H1 (cell line): Measurements from ENCODE around the gene KLHDC8A. TPM values are rescaled to one million over a fixed set of nuclear protein-coding genes. Genes with fewer than 3 reads are reported as not detected.

ENCODE experiments used
- JUN ChIP-seq: IDR thresholded peaks from 2 replicates; pipeline ENCODE4 v1.6.1; 2011; ENCODE audit warnings: low read depth, mild to moderate bottlenecking, improper control_type of control experiment, low read length
- SRF ChIP-seq: IDR thresholded peaks from 2 replicates; pipeline ENCODE4 v1.6.1; 2011; ENCODE audit warnings: mild to moderate bottlenecking, low read depth, low read length, moderate library complexity
- TCF12 ChIP-seq: IDR thresholded peaks from 2 replicates; pipeline ENCODE4 v1.6.1; 2011; ENCODE audit warnings: low read depth, mild to moderate bottlenecking, low read length
- polyA plus RNA-seq, 7 experiments: library from polyadenylated mRNA; depleted of rRNA in 3 of 7; stranded (reverse) in 5 of 7; unstranded in 2 of 7; fragments of >200 nt in 5 of 7; fragments of 200-250 nt in 2 of 7; gene quantifications; 1 replicate in 5 of 7; 2 replicates in 1 of 7; 4 replicates in 1 of 7; pipeline versions ENCODE4 v1.2.1 to v1.2.3, GENCODE V29; 2011 to 2013; ENCODE audit warnings: missing spikeins in 2 of 7, mixed read lengths in 2 of 7
- total RNA-seq: library from RNA; stranded (reverse); fragmentation: NEBNext Ultra II Directional; extraction: Animal tissue kit (Norgen Biotek cat#: 25700); gene quantifications from 2 replicates; pipeline ENCODE4 v1.2.1, GENCODE V29; 2021

KLHDC8A gene
- total and polyA plus RNA-seq, 2 of the 8 experiments (the other 6 are each of a cell fraction or from before 2014, with no cell fraction given): 1.9 to 3.4 TPM

DNA sequence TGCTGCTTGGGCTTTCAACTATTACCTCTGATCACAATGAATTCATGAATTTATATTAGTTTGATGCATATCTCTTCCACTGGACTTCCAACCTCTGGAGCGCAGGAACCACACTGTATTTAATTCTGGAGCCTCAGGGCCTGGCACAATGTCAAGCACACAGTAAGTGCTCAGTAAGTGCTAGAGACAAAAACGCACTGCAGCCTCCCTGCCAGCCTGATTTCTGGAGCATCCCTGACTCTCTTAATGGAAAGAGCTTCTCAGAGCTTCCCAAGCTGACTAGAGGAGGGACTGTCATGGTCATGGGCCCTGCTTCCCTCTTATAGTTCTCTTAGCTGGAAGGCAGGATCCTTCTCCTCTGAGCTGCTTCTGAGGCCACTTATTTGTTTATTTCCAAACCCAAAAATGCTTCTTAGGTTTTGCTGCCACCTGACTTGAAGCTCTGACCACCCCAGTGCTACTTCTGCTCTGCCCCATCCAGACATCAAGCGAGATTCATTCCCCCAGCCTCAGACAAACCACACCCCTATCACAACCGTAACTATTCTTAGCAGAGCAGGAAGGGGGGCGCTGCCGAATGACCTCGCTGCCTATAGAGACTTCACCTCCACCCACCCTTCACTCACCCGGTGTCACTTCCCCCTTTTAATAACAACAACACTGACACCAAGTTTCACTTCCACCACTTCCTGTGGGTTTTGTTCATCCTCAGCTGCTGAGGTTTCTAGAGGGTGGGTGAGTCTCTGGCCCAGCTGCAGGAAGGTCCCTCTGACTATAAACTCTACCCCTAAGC lies 68.8 kb downstream of the KLHDC8A start (continued):
- no peak for TF ChIP-seq TCF12
- TF ChIP-seq SRF: no peak
- TF ChIP-seq JUN: no peak
